ENCODE data around the gene HIF3A. TPM values are rescaled to one million over a fixed set of nuclear protein-coding genes. Genes with fewer than 3 reads are reported as not detected.
A peak's percentile ranks its signal among the peaks of the same experiment; 100 is the strongest.

Gene HIF3A
- total RNA-seq, 4 donors from 2014 or later: 166 to 235 (median 209) TPM

DNA sequence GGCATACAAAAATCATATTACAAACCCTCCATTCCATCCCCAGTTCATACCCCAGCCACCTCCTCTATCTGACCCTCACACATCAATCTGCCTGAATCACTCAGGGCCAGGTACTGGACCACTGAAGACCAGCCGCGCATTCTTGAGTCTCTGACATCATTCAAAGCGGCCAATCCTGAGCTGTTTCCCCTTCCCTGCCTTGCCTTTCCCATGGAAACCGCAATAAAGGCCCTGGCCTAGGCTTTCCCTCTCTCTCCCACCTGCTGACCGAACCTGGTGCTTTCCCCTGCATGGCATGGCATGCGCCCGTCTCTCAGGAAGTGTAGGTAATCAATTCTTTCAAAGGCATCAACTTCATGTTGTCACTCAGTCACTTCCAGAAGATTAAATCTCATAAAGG lies 17.7 kb upstream of the HIF3A start:
- Histone ChIP-seq H3K9me3 (no peaks in the 10 kb centered on the region), H3K27me3 (peaks cover 0 to 8% of the 10 kb centered on the region in 2 donors), H3K4me3 (no peak overlapping the region), H3K4me1 (peaks cover 0 to 2% (median 0%) of the 10 kb centered on the region in 4 donors), H3K27ac (no peak overlapping the region), H3K36me3 (no peaks in the 10 kb centered on the region)
- WGBS, 2 donors: 82% methylated on average over 7 of the region's 7 CpGs
- DNase-seq (ENCODE audit: low spot score in 2 of 2): no peak
- TF ChIP-seq, protein P1, sequence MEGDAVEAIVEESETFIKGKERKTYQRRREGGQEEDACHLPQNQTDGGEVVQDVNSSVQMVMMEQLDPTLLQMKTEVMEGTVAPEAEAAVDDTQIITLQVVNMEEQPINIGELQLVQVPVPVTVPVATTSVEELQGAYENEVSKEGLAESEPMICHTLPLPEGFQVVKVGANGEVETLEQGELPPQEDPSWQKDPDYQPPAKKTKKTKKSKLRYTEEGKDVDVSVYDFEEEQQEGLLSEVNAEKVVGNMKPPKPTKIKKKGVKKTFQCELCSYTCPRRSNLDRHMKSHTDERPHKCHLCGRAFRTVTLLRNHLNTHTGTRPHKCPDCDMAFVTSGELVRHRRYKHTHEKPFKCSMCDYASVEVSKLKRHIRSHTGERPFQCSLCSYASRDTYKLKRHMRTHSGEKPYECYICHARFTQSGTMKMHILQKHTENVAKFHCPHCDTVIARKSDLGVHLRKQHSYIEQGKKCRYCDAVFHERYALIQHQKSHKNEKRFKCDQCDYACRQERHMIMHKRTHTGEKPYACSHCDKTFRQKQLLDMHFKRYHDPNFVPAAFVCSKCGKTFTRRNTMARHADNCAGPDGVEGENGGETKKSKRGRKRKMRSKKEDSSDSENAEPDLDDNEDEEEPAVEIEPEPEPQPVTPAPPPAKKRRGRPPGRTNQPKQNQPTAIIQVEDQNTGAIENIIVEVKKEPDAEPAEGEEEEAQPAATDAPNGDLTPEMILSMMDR (IDR thresholded peaks at IDR 0.05): no peak
- TF ChIP-seq POLR2A (IDR thresholded peaks at IDR 0.05): no peak
- TF ChIP-seq EP300 (IDR thresholded peaks at IDR 0.05): no peak

DNA sequence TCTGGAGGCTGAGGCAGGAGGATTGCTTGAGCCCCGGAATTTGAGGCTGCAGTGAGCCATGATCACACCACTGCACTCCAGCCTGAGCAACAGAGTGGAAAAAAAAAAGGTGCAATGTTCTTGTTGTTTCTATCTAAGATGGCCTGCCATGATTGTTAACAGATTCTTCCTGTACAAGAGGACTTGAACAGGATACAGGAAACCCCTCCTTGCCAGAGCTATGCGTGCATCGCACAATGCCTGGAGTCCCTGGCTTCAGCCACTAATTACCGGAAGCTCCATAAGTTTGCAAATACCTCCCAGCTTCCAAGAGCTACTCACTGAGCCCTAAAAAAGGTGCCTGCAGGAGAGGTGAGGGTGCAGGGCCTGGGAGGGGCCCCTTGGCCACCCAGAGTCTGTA lies 13.1 kb upstream of the HIF3A start:
- TF ChIP-seq EP300 (IDR thresholded peaks at IDR 0.05): peak in 1 of 2 donors; percentile 65
- TF ChIP-seq POLR2A (IDR thresholded peaks at IDR 0.05): no peak
- peaks cover 0 to 2% (median 0%) of the 10 kb centered on the region in 4 donors for H3K4me1 ChIP-seq
- 66 to 76% methylated on average over 4 of the region's 4 CpGs for WGBS, 2 donors
- H3K4me3 ChIP-seq: no peak overlapping the region
- H3K27ac ChIP-seq: peak overlapping the region in 1 of 4 donors; percentile 44
- peaks cover 0 to 5% of the 10 kb centered on the region in 2 donors for H3K27me3 ChIP-seq
- DNase-seq (ENCODE audit: low spot score in 2 of 2): no peak
- no peaks in the 10 kb centered on the region for H3K9me3 ChIP-seq
- no peaks in the 10 kb centered on the region for H3K36me3 ChIP-seq

DNA sequence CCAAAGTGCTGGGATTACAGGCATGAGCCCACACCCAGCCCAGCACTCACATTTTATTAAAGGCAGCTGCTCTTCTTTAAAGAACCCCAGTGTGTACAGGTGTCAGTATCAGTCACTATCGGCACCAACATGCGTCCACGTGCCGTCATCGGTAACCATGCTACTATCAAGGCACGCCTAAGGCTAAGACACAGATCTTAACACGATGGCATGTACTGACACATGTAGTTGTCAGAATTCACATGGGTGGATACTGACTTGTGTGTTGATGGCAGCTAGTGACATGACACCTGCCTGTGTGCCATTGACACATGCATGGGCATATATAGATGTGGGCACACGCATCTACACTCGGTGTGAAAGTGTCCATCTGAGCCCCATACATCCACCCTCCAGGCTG lies 12.2 kb upstream of the HIF3A start:
- TF ChIP-seq EP300 (IDR thresholded peaks at IDR 0.05) (no peak), POLR2A (IDR thresholded peaks at IDR 0.05) (no peak)
- TF ChIP-seq, protein P1 (IDR thresholded peaks at IDR 0.05): no peak
- WGBS, 2 donors: 61 to 79% methylated on average over 6 to 9 of the region's 9 CpGs

DNA sequence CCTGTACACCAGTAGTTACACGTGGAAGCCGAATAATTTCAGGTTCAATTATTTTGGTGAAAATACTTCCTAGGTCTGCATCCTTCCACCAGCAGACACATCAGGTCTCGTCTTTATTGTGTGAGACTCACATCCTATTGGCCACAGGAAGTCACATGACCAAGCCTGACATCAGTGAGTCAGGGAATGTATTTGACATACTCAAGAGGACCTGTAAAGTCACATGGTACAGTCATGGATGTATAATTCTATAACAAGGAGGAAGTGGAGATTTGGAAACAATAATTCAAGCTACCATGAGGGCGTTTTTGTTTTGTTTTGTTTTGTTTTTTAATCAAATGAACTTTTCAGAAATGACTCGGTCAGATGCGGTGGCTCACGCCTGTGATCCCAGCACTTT lies 9.3 kb upstream of the HIF3A start:
- no peak for DNase-seq (ENCODE audit: low spot score in 2 of 2)
- Histone ChIP-seq H3K4me1 (no peaks in the 10 kb centered on the region), H3K4me3 (no peak overlapping the region), H3K27me3 (no peaks in the 10 kb centered on the region), H3K9me3 (peaks cover 0 to 15% (median 2%) of the 10 kb centered on the region in 4 donors), H3K27ac (no peak overlapping the region), H3K36me3 (no peaks in the 10 kb centered on the region)
- TF ChIP-seq, protein P1 (IDR thresholded peaks at IDR 0.05): no peak
- TF ChIP-seq POLR2A (IDR thresholded peaks at IDR 0.05) (no peak), EP300 (IDR thresholded peaks at IDR 0.05) (no peak)
- WGBS, 2 donors: 57 to 67% methylated on average over 7 of the region's 7 CpGs

More for the DNA sequence above, 12.2 kb upstream of the HIF3A start:
- Histone ChIP-seq H3K4me1 (peaks cover 0 to 2% (median 0%) of the 10 kb centered on the region in 4 donors), H3K27me3 (no peaks in the 10 kb centered on the region), H3K4me3 (no peak overlapping the region), H3K27ac (peak overlapping the region in 1 of 4 donors; percentile 15), H3K36me3 (no peaks in the 10 kb centered on the region), H3K9me3 (peaks cover 0 to 2% (median 0%) of the 10 kb centered on the region in 4 donors)
- no peak for DNase-seq (ENCODE audit: low spot score in 2 of 2)

DNA sequence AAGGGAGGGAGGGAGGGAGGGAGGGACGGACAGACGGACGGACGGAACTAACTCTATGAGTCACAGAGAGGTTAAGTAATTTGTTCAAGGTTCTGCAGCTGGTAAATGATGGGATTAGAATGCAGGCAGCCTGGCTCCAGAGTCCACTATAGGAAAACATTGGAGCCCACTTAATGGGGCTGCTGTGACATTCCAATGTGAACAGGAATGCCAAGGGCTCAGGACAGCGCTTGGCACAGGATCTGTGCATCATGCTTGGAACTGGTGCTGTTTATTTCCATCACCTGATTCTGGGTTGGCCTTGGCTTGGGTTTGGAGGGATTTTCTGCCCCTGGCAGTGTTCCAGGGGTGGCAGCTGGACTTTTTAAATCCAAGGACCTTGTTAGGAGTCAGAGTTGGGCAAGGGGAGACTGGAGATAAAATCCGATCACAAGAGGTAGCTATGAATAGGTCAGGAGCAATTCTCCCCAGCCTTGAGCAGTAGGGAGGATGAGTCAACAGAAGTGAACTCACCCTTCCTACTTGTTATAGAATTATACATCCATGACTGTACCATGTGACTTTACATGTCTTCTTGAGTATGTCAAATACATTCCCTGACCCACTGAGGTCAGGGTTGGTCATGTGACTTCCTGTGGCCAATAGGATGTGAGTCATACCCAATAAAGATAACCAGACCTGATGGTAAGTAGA lies 7.8 kb upstream of the HIF3A start:
- no peaks in the 10 kb centered on the region for H3K4me1 ChIP-seq
- H3K9me3 ChIP-seq: peaks cover 0 to 15% (median 2%) of the 10 kb centered on the region in 4 donors
- peak in 1 of 2 donors; percentile 28 for TF ChIP-seq EP300 (IDR thresholded peaks at IDR 0.05)
- TF ChIP-seq, protein P1 (IDR thresholded peaks at IDR 0.05): no peak
- TF ChIP-seq POLR2A (IDR thresholded peaks at IDR 0.05): no peak
- 72 to 77% methylated on average over 6 of the region's 6 CpGs for WGBS, 2 donors
- no peaks in the 10 kb centered on the region for H3K27me3 ChIP-seq
- H3K36me3 ChIP-seq: no peaks in the 10 kb centered on the region
- H3K27ac ChIP-seq: no peak overlapping the region
- DNase-seq (ENCODE audit: low spot score in 2 of 2): no peak
- H3K4me3 ChIP-seq: no peak overlapping the region
